WTC11 (cell line): ENCODE results near the gene CORO1C.

Source experiments
- ATF2 ChIP-seq: sonication (generic); formaldehyde crosslinking; IDR thresholded peaks from 2 replicates; pipeline ENCODE4 v1.8.1; 2022; ENCODE audit warnings: low read depth, missing genetic modification reagents, borderline replicate concordance
- ATF3 ChIP-seq: sonication (generic); formaldehyde crosslinking; conservative IDR thresholded peaks from 2 replicates; pipeline ENCODE4 v1.8.1; 2022; ENCODE audit warnings: mild to moderate bottlenecking, missing genetic modification reagents
- CTCF ChIP-seq: fragments of 200-600 bp; IDR thresholded peaks from 2 replicates; pipeline ENCODE4 v1.8.0; 2022; ENCODE audit warnings: antibody characterized with exemption
- E2F5 ChIP-seq: sonication (generic); formaldehyde crosslinking; IDR thresholded peaks from 2 replicates; pipeline ENCODE4 v1.8.1; 2022; ENCODE audit warnings: mild to moderate bottlenecking, moderate library complexity, missing genetic modification reagents
- ELF4 ChIP-seq: sonication (generic); formaldehyde crosslinking; IDR thresholded peaks from 2 replicates; pipeline ENCODE4 v1.8.1; 2022; ENCODE audit warnings: low read depth, mild to moderate bottlenecking, moderate library complexity, missing genetic modification reagents
- FOXK1 ChIP-seq: sonication (generic); formaldehyde crosslinking; IDR thresholded peaks from 2 replicates; pipeline ENCODE4 v1.8.0; 2022; ENCODE audit warnings: mild to moderate bottlenecking, moderate library complexity, missing genetic modification reagents
- NR3C1 ChIP-seq: sonication (generic); formaldehyde crosslinking; conservative IDR thresholded peaks from 2 replicates; pipeline ENCODE4 v1.8.1; 2023; ENCODE audit warnings: low read depth, mild to moderate bottlenecking, missing genetic modification reagents
- SMAD4 ChIP-seq: sonication (generic); formaldehyde crosslinking; IDR thresholded peaks from 2 replicates; pipeline ENCODE4 v1.8.0; 2022; ENCODE audit warnings: mild to moderate bottlenecking, missing genetic modification reagents
- SP1 ChIP-seq: sonication (generic); formaldehyde crosslinking; conservative IDR thresholded peaks from 2 replicates; pipeline ENCODE4 v1.8.1; 2022; ENCODE audit warnings: missing genetic modification reagents
- USF2 ChIP-seq: sonication (generic); formaldehyde crosslinking; IDR thresholded peaks from 2 replicates; pipeline ENCODE4 v1.8.1; 2023; ENCODE audit warnings: mild to moderate bottlenecking, missing genetic modification reagents, moderate library complexity

DNA sequence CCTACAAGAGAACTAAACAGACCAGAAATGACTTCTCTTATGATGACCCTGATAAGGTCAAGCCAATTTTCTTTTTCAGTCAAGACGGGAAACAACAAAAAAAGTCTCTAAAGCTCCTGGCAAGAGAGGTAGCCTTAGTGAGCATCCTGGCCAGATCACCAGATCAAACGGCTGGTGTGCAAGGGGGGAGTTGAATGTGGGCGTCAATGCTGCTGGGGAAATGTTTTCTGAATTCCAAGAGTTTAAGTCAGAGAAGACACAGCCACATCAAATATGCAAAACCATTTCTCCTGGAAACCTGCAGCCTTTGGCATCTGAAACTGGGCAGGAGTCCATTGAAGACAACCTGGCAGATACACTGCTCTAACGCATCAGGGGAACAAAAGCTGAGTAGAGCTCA lies 81.6 kb downstream of the CORO1C start:
- TF ChIP-seq CTCF (no peak), ATF3 (CRISPR knock-in tag) (no peak), SP1 (CRISPR knock-in tag) (no peak), SMAD4 (CRISPR knock-in tag) (no peak), FOXK1 (CRISPR knock-in tag) (no peak), ATF2 (no peak), ELF4 (CRISPR knock-in tag) (no peak), USF2 (CRISPR knock-in tag) (no peak), E2F5 (no peak), NR3C1 (no peak)
